Neural cell (in vitro differentiated cells): Measurements from ENCODE around the gene KIAA0586. TPM values are rescaled to one million over a fixed set of nuclear protein-coding genes. Genes with fewer than 3 reads are reported as not detected.

ENCODE experiments used
- H2AFZ ChIP-seq: fragments of 200-600, 300-800 bp; sonication (generic), shearing (Covaris generic); 2 replicates; pipeline ENCODE4 v1.6.0; 2014; ENCODE audit warnings: low read depth, mild to moderate bottlenecking, antibody characterized with exemption, low read length, moderate library complexity
- H3F3A ChIP-seq: fragments of 200-600 bp; shearing (Covaris generic); 2 replicates; pipeline ENCODE4 v1.6.1; 2016; ENCODE audit warnings: mild to moderate bottlenecking, moderate library complexity, mixed read lengths, antibody characterized with exemption, low read length; ENCODE audit not compliant: insufficient read depth, poor library complexity, severe bottlenecking
- H3K27ac ChIP-seq: fragments of 200-600, 300-800 bp; sonication (generic), shearing (Covaris generic); 2 replicates; pipeline ENCODE4 v1.5.1; 2014; ENCODE audit warnings: mild to moderate bottlenecking, low read length, moderate library complexity
- H3K27me3 ChIP-seq: fragments of 300-800, 200-600 bp; sonication (generic), shearing (Covaris generic); 2 replicates; pipeline ENCODE4 v1.6.0; 2014; ENCODE audit warnings: mild to moderate bottlenecking, low read depth, low read length, moderate library complexity; ENCODE audit not compliant: insufficient read depth
- H3K36me3 ChIP-seq: fragments of 300-800, 200-600 bp; sonication (generic), shearing (Covaris generic); 2 replicates; pipeline ENCODE4 v1.5.1; 2014; ENCODE audit warnings: mild to moderate bottlenecking, antibody characterized with exemption, low read length, moderate library complexity; ENCODE audit not compliant: insufficient read depth
- H3K4me2 ChIP-seq: fragments of 300-800, 200-600 bp; sonication (generic), shearing (Covaris generic); 2 replicates; pipeline ENCODE4 v1.6.0; 2014; ENCODE audit warnings: mild to moderate bottlenecking, low read length
- H3K4me3 ChIP-seq: fragments of 300-800, 200-600 bp; sonication (generic), shearing (Covaris generic); 2 replicates; pipeline ENCODE4 v1.5.1; 2014; ENCODE audit warnings: mild to moderate bottlenecking, low read length, moderate library complexity
- H3K79me2 ChIP-seq: fragments of 200-600 bp; shearing (Covaris generic); replicated peaks from 2 replicates; pipeline ENCODE4 v1.6.0; 2014; ENCODE audit warnings: mild to moderate bottlenecking, low read length, moderate library complexity; ENCODE audit not compliant: insufficient read depth
- H3K9ac ChIP-seq: fragments of 300-800, 200-600 bp; sonication (generic), shearing (Covaris generic); 2 replicates; pipeline ENCODE4 v1.6.1; 2016; ENCODE audit warnings: mild to moderate bottlenecking, low read length, mixed read lengths
- H3K9me2 ChIP-seq: fragments of 200-600 bp; shearing (Covaris generic); 2 replicates; pipeline ENCODE4 v1.6.1; 2016; ENCODE audit warnings: mild to moderate bottlenecking, low read length, mixed read lengths; ENCODE audit not compliant: insufficient read depth
- H3K9me3 ChIP-seq: fragments of 200-600, 300-800 bp; sonication (generic), shearing (Covaris generic); 2 replicates; pipeline ENCODE4 v1.6.1; 2016; ENCODE audit warnings: mild to moderate bottlenecking, mixed run types, low read length, moderate library complexity, mixed read lengths
- H4K20me1 ChIP-seq: fragments of 200-600 bp; shearing (Covaris generic); 2 replicates; pipeline ENCODE4 v1.6.1; 2016; ENCODE audit warnings: mild to moderate bottlenecking, mixed run types; ENCODE audit not compliant: insufficient read depth
- EP300 ChIP-seq: fragments of 450-650 bp; conservative IDR thresholded peaks from 2 replicates; pipeline ENCODE4 v1.6.1; 2014; ENCODE audit warnings: antibody characterized with exemption, mild to moderate bottlenecking, moderate library complexity; ENCODE audit not compliant: poor library complexity, severe bottlenecking
- EZH2 ChIP-seq: fragments of 200-600, 300-800 bp; shearing (Covaris generic), sonication (generic); IDR thresholded peaks from 2 replicates; pipeline ENCODE4 v1.6.1; 2014; ENCODE audit warnings: antibody characterized with exemption, low read length, borderline replicate concordance, mild to moderate bottlenecking; ENCODE audit not compliant: insufficient read depth, poor library complexity, severe bottlenecking
- MXI1 ChIP-seq: fragments of 450-650 bp; conservative IDR thresholded peaks from 2 replicates; pipeline ENCODE4 v1.6.1; 2014; ENCODE audit warnings: antibody characterized with exemption, mild to moderate bottlenecking; ENCODE audit not compliant: poor library complexity, severe bottlenecking
- POLR2AphosphoS5 ChIP-seq: IDR thresholded peaks from 2 replicates; pipeline ENCODE4 v1.6.1; 2012
- RAD21 ChIP-seq: fragments of 450-650 bp; conservative IDR thresholded peaks from 2 replicates; pipeline ENCODE4 v1.6.1; 2014; ENCODE audit warnings: antibody characterized with exemption, mild to moderate bottlenecking, moderate library complexity
- REST ChIP-seq: IDR thresholded peaks from 2 replicates; pipeline ENCODE4 v1.6.1; 2012; ENCODE audit warnings: borderline replicate concordance
- SMC3 ChIP-seq: fragments of 450-650 bp; conservative IDR thresholded peaks from 2 replicates; pipeline ENCODE4 v1.6.1; 2014; ENCODE audit warnings: antibody characterized with exemption, mild to moderate bottlenecking, moderate library complexity; ENCODE audit not compliant: poor library complexity
- TAF1 ChIP-seq: IDR thresholded peaks from 2 replicates; pipeline ENCODE4 v1.6.1; 2012; ENCODE audit warnings: low read depth
- polyA plus RNA-seq: library from polyadenylated mRNA; depleted of rRNA; stranded (reverse); fragments of >200 nt; gene quantifications from 2 replicates; pipeline ENCODE4 v1.2.3, GENCODE V29; 2014
- TF ChIP-seq, protein P1 (sequence below): fragments of 450-650 bp; IDR thresholded peaks from 2 replicates; pipeline ENCODE4 v1.5.1; 2014; ENCODE audit warnings: antibody characterized with exemption, mild to moderate bottlenecking, moderate library complexity; ENCODE audit not compliant: poor library complexity, severe bottlenecking

KIAA0586 gene
- polyA plus RNA-seq, 1 donor from 2014 or later: 8.0 TPM

DNA sequence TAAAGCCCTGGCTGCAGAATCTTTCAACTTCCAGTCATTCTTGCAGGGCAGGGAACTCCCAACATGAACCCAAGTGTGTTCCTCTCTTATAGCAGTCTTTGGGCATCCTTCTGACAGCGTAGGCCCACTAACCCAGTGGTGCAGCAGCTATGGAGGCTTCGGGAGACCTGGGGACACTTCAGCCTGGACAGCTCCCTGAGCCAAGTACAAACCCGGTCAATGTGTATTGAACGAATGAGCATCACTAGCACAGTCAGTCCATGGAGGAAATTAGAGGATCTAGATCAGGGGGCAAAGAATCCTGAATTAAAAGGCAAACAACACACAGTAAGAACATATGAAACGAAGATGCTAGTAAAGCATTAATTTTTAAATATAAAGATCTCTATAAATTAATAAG is 41.8 kb downstream of the KIAA0586 start:
- H3K27ac ChIP-seq: no peak overlapping the region
- no peak overlapping the region for H2AFZ ChIP-seq
- no peaks in the 10 kb centered on the region for H3K79me2 ChIP-seq
- TF ChIP-seq SMC3 (no peak), MXI1 (no peak), RAD21 (no peak), POLR2AphosphoS5 (no peak), EZH2 (no peak), EP300 (no peak)
- H3F3A ChIP-seq: no peaks in the 10 kb centered on the region
- H3K9me2 ChIP-seq: no peaks in the 10 kb centered on the region
- no peak overlapping the region for H3K4me2 ChIP-seq
- H3K4me3 ChIP-seq: no peak overlapping the region
- no peaks in the 10 kb centered on the region for H4K20me1 ChIP-seq
- H3K36me3 ChIP-seq: no peaks in the 10 kb centered on the region
- no peak overlapping the region for H3K9ac ChIP-seq
- no peaks in the 10 kb centered on the region for H3K9me3 ChIP-seq
- H3K27me3 ChIP-seq: no peaks in the 10 kb centered on the region

GRCh38 chr14:58476320-58476719 is 48.8 kb downstream of the KIAA0586 start:
- Histone ChIP-seq H3F3A (no peaks in the 10 kb centered on the region), H3K79me2 (no peaks in the 10 kb centered on the region), H4K20me1 (no peaks in the 10 kb centered on the region), H2AFZ (no peak overlapping the region), H3K4me3 (no peak overlapping the region), H3K4me2 (no peak overlapping the region), H3K9me2 (no peaks in the 10 kb centered on the region), H3K36me3 (no peaks in the 10 kb centered on the region), H3K27me3 (no peaks in the 10 kb centered on the region), H3K9me3 (no peaks in the 10 kb centered on the region), H3K9ac (no peak overlapping the region), H3K27ac (no peak overlapping the region)
- TF ChIP-seq EZH2 (no peak), REST (no peak), TAF1 (no peak), POLR2AphosphoS5 (no peak), MXI1 (no peak), EP300 (no peak), RAD21 (no peak)
- TF ChIP-seq, protein P1, sequence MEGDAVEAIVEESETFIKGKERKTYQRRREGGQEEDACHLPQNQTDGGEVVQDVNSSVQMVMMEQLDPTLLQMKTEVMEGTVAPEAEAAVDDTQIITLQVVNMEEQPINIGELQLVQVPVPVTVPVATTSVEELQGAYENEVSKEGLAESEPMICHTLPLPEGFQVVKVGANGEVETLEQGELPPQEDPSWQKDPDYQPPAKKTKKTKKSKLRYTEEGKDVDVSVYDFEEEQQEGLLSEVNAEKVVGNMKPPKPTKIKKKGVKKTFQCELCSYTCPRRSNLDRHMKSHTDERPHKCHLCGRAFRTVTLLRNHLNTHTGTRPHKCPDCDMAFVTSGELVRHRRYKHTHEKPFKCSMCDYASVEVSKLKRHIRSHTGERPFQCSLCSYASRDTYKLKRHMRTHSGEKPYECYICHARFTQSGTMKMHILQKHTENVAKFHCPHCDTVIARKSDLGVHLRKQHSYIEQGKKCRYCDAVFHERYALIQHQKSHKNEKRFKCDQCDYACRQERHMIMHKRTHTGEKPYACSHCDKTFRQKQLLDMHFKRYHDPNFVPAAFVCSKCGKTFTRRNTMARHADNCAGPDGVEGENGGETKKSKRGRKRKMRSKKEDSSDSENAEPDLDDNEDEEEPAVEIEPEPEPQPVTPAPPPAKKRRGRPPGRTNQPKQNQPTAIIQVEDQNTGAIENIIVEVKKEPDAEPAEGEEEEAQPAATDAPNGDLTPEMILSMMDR: no peak

DNA sequence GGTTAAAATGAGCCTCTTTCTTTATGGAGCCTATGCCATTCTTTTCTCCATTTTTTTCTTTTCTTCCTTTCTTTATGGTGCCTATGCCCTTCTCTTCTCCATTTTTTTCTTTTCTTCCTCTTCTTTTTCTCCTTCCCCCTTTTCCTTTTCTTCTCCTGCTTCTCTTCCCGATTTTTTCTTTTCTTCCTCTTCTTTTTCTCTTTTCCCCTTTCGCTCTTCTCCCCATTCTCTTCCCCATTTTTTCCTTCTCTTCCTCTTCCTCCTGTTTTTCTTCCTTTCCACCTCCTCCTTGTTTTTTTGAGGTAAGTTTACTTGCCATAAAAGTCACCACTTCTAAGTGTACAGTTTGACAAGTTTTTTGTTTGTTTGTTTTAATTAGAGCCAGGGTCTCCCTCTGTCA is 50.1 kb downstream of the KIAA0586 start:
- Histone ChIP-seq H3K9me3 (no peaks in the 10 kb centered on the region), H3K27me3 (no peaks in the 10 kb centered on the region), H3K79me2 (no peaks in the 10 kb centered on the region), H3K4me2 (no peak overlapping the region), H3K9ac (no peak overlapping the region), H3K36me3 (no peaks in the 10 kb centered on the region), H2AFZ (no peak overlapping the region), H3K27ac (no peak overlapping the region), H4K20me1 (no peaks in the 10 kb centered on the region), H3K9me2 (no peaks in the 10 kb centered on the region), H3K4me3 (no peak overlapping the region), H3F3A (no peaks in the 10 kb centered on the region)
- TF ChIP-seq SMC3: no peak
- no peak for TF ChIP-seq TAF1
- TF ChIP-seq REST: no peak
- TF ChIP-seq POLR2AphosphoS5: no peak
- TF ChIP-seq, protein P1: no peak
- no peak for TF ChIP-seq EP300
- TF ChIP-seq EZH2: no peak
- TF ChIP-seq MXI1: no peak
- TF ChIP-seq RAD21: no peak
